ENCODE measurements around the gene SLC26A8. TPM values are rescaled to one million over a fixed set of nuclear protein-coding genes. Genes with fewer than 3 reads are reported as not detected.
A peak's percentile ranks its signal among the peaks of the same experiment; 100 is the strongest.
"Not testable (repeated sequence)": the region's sequence is repeated elsewhere in the genome, so short reads cannot be mapped to it uniquely, and the experiment has no call there.

Gene SLC26A8
- polyA plus RNA-seq, 4 donors = 0.16 to 0.81 (median 0.27) TPM

GRCh38 chr6:35919827-35920751 is 104.4 kb downstream of the SLC26A8 start:
- DNase-seq (ENCODE audit: low read depth in 4 of 4, low spot score in 3 of 4) = peak in 1 of 4 donors; percentile 14

DNA sequence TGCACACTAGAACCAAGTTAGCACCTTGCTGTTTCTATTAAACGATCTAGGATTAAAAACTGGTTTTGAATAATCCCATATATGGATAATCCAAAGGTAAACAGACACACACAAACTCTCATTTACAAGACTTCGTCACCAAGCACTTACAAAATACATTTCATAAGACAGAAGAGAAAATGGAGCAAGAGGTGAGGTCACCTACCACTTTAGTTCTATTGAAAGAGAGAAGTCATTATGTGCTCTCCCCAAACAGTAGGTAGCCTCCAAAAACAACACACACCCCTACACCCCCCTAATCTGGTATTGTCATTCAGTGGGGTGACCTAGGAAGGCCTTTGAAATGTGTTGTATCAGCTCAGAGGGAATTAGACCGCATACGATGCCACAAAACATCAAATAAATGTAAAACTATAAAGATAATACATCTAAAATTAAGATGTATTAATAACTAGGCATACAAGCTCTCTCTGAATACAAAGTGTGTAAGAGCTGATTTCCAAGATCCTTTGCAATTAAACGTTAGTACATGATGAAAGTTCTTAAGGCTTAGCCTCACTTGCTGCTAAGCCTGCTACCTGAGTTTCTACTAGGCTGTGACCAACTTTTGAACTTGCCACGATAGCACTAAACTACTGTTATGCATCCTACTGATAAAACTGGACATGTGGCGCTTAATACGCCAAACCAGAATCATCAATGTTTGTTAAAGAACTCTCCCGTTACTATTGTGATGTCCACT is 105.2 kb downstream of the SLC26A8 start:
- no peak for DNase-seq (ENCODE audit: low read depth in 4 of 4, low spot score in 3 of 4)

DNA sequence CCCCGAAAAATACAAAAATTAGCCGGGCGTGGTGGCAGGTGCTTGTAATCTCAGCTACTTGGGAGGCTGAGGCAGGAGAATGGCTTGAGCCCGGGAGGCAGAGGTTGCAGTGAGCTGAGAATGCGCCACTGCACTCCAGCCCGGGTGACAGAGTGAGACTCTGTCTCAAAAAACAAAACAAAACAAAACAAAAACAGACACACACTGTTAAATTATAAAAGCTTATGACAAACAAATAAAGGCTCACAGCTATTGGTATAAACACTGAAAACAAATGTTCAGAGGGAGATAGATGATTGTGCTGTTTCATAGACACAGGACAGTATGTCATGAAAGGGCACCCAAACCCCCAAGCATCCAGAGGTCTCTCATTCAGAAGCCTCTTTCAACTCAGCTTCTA is 107.5 kb downstream of the SLC26A8 start:
- not testable (repeated sequence) for DNase-seq (ENCODE audit: low read depth in 4 of 4, low spot score in 3 of 4)

- DNase-seq (ENCODE audit: low read depth in 4 of 4, low spot score in 3 of 4) = no peak
Observed at GRCh38 chr6:35916056-35916455, 108.4 kb downstream of the SLC26A8 start.

- no peak for DNase-seq (ENCODE audit: low read depth in 4 of 4, low spot score in 3 of 4)
Observed at GRCh38 chr6:35914536-35914935, 109.9 kb downstream of the SLC26A8 start.

- no peak for DNase-seq (ENCODE audit: low read depth in 4 of 4, low spot score in 3 of 4)
Observed at GRCh38 chr6:35911871-35912653, 112.4 kb downstream of the SLC26A8 start.

DNA sequence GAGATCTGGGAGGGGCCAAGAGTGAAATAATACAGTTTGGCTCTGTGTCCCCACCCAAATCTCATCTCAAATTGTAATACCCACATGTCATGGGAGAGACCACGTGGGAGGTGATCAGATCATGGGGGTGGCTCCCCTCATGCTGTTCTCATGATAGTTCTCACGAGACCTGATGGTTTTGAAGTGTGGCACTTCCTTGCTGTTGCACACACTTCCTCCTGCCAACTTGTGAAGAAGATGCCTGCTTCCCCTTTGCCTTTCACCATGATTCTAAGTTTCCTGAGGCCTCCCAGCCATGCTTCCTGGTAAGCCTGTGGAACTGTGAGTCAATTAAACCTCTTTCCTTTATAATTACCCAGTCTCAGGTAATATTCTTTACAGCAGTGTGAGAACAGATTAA is 114.9 kb downstream of the SLC26A8 start:
- not testable (repeated sequence) for DNase-seq (ENCODE audit: low read depth in 4 of 4, low spot score in 3 of 4)

- DNase-seq (ENCODE audit: low read depth in 4 of 4, low spot score in 3 of 4) = not testable (repeated sequence)
Observed at GRCh38 chr6:35908753-35909401, 115.6 kb downstream of the SLC26A8 start.

GRCh38 chr6:35907750-35908149 is 116.7 kb downstream of the SLC26A8 start:
- no peak for DNase-seq (ENCODE audit: low read depth in 4 of 4, low spot score in 3 of 4)

DNA sequence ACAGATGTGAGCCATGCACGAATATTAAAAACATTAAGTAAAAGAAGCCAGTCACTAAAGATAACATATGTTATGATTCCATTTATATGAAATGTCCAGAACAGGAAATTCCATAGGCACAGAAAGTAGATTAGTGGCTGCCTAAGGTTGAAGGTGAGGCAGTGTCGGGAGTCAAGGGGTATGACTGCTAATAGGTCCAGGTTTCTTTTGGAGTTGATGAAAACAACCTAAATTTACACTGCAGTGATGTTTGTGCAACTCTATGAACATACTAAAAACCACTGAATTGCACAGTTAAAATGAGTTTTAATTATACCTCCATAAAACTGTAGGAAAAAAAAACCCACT is 118.0 kb downstream of the SLC26A8 start:
- DNase-seq (ENCODE audit: low read depth in 4 of 4, low spot score in 3 of 4) = no peak

- no peak for DNase-seq (ENCODE audit: low read depth in 4 of 4, low spot score in 3 of 4)
Observed at GRCh38 chr6:35905841-35906498, 118.5 kb downstream of the SLC26A8 start.

DNA sequence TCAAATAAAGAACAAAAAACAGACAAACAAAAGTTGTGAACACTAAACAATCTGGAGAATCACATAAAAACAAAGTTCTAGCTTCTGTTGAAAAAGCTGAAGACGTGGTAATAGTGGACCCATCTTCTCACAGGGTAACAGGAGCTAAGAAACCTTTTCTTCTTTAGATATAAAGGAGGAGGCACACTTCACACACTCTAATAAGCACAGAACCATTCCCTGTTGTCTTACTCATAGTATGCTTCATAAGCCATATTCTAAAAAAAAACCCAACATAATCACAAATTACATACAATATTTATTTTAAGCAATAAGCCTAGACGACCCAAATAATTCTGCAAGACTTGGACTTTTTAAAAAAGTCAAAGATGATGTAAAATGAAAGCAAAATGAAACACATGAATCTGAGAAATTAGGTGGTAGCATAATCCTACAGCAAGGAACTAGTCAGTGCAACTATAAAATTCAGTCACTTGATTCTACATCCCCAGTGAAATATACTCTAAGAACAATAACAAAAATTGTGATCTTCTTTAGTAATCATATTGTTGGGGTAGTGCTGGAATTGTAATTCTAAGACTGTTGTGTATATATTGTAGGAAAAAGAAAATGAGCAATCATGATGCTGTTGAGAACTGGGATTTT is 119.2 kb downstream of the SLC26A8 start:
- no peak for DNase-seq (ENCODE audit: low read depth in 4 of 4, low spot score in 3 of 4)

DNA sequence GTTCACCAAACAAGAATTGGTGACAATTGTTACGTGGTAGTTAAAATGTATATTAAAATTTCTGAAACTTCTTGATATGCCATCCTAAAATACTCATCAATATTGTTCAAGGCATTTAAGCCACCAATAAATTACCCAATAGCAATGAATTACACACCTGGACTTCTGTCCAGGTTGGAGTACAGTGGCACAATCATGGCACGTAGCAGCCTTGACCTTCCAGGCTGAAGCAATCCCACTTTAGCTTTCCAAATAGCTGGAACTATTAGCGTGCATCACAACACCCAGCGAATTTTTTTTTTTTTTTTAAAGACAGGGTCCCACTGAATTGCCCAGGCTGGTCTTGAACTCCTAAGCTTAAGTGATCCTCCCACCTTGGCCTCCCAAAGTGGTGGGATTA is 120.8 kb downstream of the SLC26A8 start:
- no peak for DNase-seq (ENCODE audit: low read depth in 4 of 4, low spot score in 3 of 4)

DNA sequence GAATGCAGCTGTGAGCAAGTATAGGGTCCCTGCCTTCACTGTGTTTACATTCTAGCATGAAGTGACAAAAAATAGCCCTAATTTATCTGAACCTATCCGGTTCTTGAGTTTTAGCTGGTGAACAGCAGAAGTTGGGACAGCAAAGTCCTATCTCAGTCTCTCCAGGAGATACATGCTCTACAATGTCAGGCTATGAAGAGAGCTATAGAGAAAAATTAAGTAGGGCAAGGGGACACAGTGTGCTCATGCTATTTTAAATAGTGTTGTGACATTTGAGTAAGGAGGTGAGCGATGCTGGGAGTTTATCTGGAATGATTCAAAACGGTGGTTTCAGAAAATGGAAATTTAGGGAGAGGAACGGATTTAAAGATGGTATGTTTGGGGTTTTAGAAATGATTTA is 124.0 kb downstream of the SLC26A8 start:
- DNase-seq (ENCODE audit: low read depth in 4 of 4, low spot score in 3 of 4) = no peak

DNA sequence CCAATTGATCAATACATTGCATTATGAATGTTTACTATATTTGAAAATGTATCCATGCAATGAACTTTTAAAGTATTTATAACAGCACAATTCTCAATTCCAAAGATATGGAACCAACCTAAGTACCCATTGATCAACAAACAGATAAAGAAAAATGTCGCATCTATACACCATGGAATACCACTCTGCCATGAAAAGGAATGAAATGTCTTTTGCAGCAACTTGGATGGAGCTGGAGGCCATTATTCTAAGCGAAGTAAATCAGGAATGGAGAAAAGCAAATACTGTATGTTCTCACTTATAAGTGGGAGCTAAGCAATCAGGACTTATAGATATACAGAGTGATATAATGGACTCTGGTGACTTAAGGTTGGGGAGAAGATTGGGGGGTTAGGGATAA is 126.4 kb downstream of the SLC26A8 start:
- DNase-seq (ENCODE audit: low read depth in 4 of 4, low spot score in 3 of 4) = no peak

DNA sequence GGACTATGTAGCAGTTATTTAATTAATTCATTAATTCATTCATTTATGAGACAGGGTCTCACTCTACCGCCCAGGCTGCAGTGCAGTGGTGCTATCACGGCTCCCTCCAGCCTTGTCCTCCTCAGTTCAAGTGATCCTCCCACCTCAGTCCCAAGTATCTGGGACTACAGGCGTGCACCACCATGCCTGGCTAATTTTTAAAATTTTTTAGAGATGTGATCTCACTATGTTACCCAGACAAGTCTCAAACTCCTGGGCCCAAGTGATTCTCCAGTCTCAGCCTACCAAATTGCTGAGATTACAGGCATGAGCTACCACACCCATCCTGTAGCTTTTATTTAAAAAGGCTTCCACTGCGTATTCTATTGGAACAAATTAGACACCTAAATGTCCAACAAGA is 127.0 kb downstream of the SLC26A8 start:
- DNase-seq (ENCODE audit: low read depth in 4 of 4, low spot score in 3 of 4) = no peak

GRCh38 chr6:35897036-35897435 is 127.4 kb downstream of the SLC26A8 start:
- DNase-seq (ENCODE audit: low read depth in 4 of 4, low spot score in 3 of 4) = no peak

- DNase-seq (ENCODE audit: low read depth in 4 of 4, low spot score in 3 of 4) = no peak
Observed at GRCh38 chr6:35896228-35896627, 128.2 kb downstream of the SLC26A8 start.

GRCh38 chr6:35895560-35895959 is 128.9 kb downstream of the SLC26A8 start:
- DNase-seq (ENCODE audit: low read depth in 4 of 4, low spot score in 3 of 4) = no peak

DNA sequence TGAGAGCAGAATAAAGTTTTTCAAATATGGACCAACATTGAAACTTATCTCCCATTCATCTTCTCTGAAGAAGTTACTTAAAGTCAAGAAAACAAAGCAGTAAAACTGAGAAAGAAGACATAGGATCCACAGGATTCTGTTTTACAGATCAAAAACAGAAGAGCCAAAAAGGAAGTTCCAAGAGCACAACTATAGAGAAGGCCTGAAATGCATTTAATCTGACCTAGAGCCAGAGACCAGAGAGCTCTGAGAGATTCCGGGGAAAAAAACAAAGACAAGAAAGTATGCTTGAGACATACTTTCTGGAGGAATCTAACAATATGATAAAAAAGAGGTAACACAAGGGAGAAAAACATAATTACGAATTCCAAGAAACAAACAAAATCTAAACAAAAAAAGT is 129.7 kb downstream of the SLC26A8 start:
- no peak for DNase-seq (ENCODE audit: low read depth in 4 of 4, low spot score in 3 of 4)
